Kasumi-1 (cell line): ENCODE results near the gene ZSCAN22.
"Not testable (repeated sequence)": the region's sequence is repeated elsewhere in the genome, so short reads cannot be mapped to it uniquely, and the experiment has no call there.

Experiments
- DNase-seq, 2 experiments: peaks; one replicate each; lab custom pipeline; 2025; lab: John Stamatoyannopoulos, UW

Gene ZSCAN22

GRCh38 chr19:58326914-58327726 lies at the start of gene ZSCAN22:
TSS of gene ZSCAN22 (plus strand) at chr19:58326994. CDS start at chr19:58334803, 7,809 bp downstream.
- peak; percentile 92 to 93 for DNase-seq

DNA sequence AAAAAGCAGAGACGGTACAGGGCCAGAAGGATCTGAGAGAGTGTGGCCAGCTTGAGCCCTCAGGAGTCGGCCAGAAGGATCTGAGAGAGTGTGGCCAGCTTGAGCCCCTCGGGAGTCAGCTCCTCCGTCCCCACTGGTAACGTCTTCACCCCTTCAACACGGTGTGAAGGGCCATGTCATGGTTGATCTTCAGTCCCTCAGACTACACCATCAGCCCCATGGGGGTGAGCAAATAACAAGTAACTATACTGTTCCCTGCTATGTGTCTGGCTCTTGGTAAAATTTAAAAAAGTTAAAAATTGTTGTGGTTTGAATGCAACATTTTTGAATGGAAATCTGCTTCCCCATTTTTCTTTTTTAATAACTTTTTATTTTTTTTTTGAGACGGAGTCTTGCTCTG lies 49.6 kb upstream of the ZSCAN22 start:
- no peak for DNase-seq

DNA sequence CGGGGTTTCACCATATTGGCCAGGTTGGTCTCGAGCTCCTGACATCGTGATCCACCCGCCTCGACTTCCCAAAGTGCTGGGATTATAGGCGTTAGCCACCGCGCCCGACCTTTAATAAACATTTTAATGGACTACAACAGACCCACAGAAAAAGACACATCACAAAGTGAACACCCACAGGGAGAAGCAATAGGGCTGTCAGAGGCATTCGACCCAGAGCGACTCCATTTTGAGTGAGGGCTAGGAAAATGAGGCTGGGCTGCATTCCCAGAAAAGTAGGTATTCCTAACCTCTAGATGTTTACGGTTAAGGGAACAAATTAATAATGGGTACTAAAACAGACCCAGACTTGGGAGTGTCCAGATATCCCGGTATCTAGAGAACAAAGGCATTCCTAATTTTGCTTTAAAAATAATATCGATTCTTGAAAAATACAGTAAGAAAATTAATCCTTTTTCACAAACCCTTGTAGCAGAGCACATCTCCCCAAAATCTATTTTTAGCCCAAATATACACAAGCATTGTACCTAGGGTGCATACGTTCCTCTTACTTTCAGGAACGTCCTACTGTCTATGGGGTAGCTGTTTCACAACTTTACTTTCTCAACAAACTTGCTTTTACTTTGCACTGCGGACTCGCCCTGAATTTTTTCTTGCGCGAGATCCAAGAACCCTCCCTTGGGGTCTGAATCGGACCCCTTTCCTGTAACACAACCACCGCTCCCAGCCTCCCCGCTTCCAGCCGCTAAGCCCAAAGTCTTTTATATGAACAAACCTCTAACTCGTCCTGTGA lies 48.9 kb upstream of the ZSCAN22 start:
- DNase-seq = peak in 1 of 2 experiments; percentile 72

DNA sequence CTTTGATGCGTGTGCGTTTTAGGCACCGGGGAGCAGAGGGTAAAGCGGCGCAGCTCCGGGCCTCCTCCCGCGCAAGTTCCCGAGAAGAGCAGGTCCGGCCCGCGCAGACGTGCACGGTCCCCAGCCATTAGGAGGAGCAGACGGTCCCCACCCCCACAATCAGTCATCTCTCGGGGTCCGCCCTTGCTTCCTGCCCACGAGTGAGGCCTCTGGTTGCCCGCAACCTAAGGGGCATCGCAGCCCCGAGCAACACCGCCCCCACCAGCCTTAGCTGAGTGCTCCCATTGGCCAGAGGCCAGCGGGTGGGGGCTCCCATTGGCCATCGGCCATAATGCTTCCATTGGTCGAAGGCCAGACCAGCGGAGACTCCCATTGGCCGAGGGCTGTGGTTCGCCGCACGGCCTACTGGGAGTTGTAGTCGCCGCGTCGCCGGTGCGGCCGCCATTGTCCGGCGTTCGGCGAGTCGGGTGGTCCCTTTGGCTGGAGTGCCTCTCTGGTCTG lies 48.2 kb upstream of the ZSCAN22 start, which contains the start of gene ZNF8:
Gene ZNF8 (plus strand): TSS at position 415 of the 501 bp plus-strand sequence. CDS start 127 bp downstream, outside the sequence.
- DNase-seq = peak; percentile 96

GRCh38 chr19:58279042-58279924 lies 47.5 kb upstream of the ZSCAN22 start:
- peak in 1 of 2 experiments; percentile 31 for DNase-seq

DNA sequence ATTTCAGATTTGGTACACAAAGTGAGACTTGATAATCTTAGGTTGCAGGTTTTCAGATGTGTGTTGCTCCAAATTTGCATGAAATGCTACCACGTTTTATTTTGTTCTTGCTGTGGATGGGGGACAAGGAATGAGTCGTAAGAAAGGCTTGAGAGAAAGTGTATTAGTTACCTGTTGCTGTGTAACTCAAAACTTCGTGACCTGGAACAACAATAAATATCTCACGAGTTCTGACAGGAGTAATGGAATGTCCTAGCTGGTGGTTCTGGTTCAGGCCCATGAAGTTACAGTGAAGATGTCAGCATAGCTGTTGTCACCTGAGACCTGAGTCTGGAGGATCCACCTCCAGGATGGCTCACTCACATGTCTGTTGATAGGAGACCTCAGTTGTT lies 46.9 kb upstream of the ZSCAN22 start:
- no peak for DNase-seq

DNA sequence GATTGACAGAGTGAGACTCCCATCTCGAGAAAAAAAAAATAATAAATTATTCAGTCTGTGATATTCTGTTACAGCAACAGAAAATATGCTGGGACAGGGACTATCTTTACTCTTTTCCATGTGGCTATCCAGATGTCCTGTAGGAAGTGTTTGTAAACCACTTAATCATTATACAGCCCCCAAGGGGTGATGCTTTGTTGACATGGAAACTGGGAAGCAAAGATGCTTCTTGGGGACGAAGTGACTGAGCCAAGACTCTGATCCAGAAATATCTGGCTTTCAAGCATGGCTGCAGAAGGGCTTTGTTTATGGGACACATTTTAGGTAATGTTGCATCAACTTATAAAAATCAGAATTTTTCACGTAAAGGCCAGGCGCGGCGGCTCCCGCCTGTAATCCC lies 42.6 kb upstream of the ZSCAN22 start:
- no peak for DNase-seq

DNA sequence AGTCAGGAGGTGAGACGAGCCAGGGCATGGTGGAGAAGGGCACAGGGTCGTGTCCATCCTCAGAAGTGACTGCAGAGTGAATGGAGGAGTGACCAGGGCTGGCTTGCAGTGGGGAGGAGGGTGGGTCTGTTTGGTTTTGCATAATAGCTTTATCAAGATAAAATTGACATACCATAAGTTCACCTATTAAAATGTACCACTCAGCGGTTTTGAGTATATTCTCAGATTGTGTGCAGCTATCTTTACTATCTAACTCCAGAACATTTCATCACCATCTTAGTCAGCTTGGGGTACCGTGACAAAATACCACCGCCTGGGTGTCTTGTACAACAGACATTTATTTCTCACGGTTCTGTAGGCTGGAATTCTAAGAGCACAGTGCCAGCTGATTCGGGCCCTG lies 34.9 kb upstream of the ZSCAN22 start:
- DNase-seq = no peak

DNA sequence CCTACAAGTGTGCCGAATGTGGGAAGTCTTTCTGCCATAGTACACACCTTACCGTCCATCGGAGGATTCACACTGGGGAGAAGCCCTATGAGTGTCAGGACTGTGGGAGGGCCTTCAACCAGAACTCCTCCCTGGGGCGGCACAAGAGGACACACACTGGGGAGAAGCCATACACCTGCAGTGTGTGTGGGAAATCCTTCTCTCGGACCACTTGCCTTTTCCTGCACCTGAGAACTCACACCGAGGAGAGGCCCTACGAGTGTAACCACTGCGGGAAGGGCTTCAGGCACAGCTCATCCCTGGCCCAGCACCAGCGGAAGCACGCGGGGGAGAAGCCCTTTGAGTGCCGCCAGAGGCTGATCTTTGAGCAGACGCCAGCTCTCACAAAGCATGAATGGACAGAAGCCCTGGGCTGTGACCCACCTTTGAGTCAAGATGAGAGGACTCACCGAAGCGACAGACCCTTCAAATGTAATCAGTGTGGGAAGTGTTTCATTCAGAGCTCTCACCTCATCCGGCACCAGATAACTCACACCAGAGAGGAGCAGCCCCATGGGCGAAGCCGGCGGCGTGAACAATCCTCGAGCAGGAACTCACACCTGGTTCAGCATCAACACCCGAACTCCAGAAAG lies 31.9 kb upstream of the ZSCAN22 start:
- no peak for DNase-seq

- DNase-seq = no peak
Measured at GRCh38 chr19:58296104-58296503, 30.7 kb upstream of the ZSCAN22 start.

DNA sequence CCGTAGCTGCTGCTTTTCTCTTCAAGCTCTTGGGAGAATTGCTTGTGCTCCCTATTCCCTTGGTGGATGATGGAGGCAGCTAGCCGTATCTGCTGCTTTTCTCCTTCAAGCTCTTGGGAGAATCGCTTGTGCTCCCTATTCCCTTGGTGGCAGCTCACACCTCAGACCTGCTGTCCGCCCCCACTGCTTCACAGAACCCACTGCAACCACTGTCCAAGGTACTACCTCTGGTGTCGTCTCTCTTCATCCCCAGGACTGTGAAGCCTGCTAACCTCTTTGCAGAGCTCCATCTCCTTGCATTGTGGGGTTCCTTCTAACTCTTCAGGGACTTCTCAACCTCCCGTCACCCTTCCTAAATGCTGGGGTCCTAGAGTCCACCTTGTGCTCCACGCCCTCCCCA lies 26.2 kb upstream of the ZSCAN22 start:
- no peak for DNase-seq

DNA sequence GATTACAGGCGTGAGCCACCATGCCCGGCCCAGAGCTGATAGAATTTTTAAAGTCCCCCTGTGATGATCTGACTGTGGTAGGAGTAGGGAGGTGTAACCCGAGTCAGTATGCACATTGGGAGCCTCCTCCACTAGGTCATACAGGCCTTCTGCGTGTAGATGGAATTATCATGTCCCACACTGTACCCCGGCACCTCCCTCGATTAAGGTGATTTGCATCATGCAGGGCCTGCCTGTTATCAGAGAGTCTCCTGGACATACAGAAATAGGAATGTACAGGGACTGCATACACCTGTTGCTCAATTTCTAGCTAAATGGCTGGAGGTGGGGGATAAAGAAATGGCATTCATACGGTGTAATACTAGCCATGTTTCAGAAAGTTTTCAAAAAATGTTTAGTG lies 22.5 kb upstream of the ZSCAN22 start:
- DNase-seq = no peak

DNA sequence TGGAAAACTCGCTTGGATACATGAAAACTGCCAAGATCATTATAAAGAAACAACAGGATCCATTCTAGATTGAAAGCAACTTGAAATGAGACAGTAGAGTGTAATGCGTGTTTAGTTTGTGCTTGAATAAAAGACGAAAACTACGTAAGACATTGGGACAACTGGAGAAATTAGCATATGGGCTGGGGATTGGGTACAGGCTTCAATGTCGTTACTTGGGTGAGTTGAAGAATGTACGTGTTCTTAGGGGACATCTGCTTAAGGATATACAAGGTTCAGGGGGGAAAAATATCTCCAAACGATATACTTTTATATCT lies 22.1 kb upstream of the ZSCAN22 start:
- DNase-seq = no peak

GRCh38 chr19:58305065-58305931 lies 21.5 kb upstream of the ZSCAN22 start, which contains the start of gene ERVK3-1:
TSS of gene ERVK3-1 (plus strand) at chr19:58305377. CDS start at chr19:58312169, 6,792 bp downstream.
- peak; percentile 97 to 98 for DNase-seq

DNA sequence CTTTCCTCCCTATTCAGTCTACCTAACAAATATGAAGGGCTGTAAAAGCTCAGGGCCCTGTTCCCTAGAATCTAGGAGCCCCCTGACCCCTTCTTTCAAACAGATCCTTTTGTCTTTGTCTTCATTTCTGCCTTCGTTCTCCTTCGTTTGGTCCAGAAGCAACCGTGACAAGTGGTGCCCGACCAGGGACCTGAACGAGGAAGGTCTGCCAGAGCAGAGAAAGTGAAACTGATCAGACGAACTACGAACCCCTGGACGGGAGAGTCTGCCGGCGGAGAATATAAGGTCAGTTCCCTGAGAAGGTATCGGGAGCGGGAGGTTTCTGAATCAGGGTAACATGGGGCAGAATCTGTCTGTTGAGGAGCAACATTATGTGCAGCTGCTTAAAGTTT lies 20.9 kb upstream of the ZSCAN22 start:
- peak; percentile 31 to 33 for DNase-seq

- no peak for DNase-seq
Measured at GRCh38 chr19:58307736-58308135, 19.1 kb upstream of the ZSCAN22 start.

GRCh38 chr19:58310685-58311084 lies 16.1 kb upstream of the ZSCAN22 start:
- not testable (repeated sequence) for DNase-seq

GRCh38 chr19:58311345-58311865 lies 15.4 kb upstream of the ZSCAN22 start:
- DNase-seq = no peak

GRCh38 chr19:58315580-58315979 lies 11.2 kb upstream of the ZSCAN22 start:
- DNase-seq = no peak

DNA sequence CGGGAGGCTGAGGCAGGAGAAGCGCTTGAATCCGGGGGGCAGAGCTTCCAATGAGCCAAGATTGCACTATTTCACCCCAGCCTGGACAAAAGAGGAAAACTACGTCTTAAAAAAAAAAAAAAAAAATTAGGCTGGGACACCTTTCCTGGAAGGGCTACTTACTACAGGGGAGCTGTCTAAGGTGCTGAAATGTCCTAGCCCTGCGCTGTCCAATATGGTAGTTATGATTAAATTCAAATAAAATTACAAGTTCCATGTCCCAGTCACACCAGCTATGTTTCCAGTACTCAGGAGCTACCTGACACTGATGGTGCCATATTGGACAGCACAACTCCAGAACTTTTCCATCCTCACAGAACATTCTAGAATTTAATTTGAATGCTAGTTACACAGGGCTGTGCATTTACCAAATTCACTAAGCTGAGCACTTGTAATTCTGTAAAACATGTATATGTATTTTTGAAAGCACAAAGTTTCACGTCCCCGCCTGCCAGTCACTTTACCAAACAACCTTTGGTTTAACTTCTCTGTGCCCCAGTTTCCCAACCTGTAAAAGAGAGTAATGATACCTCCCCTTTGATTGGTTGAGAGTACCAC lies 9.2 kb upstream of the ZSCAN22 start:
- peak; percentile 28 to 64 for DNase-seq
